Stimulated activated memory B cell treated with anti-CD40 and anti-IgM and Interleukin-4, amounts not matched to agents 10 μg/mL and 1 μg/mL and 100 μg/mL, for 72 hours (primary cell): ENCODE measurements around the gene MCM10.

Experiments used
- ATAC-seq: fragments of 150-1000 bp; cut with Tn5 transposase; 2 replicates; pipeline ENCODE4 v1.10.0; 2021
- H3K27ac Mint-ChIP-seq: one replicate; pipeline ENCODE4 v1.8.0; 2022; ENCODE audit warnings: mild to moderate bottlenecking, mixed read lengths
- H3K27me3 Mint-ChIP-seq: one replicate; pipeline ENCODE4 v1.8.0; 2022; ENCODE audit warnings: mixed read lengths
- H3K36me3 Mint-ChIP-seq: one replicate; pipeline ENCODE4 v1.8.0; 2022; ENCODE audit warnings: mixed read lengths
- H3K4me1 Mint-ChIP-seq: one replicate; pipeline ENCODE4 v1.8.0; 2022; ENCODE audit warnings: mixed read lengths
- H3K4me3 Mint-ChIP-seq: one replicate; pipeline ENCODE4 v1.8.0; 2022; ENCODE audit warnings: mild to moderate bottlenecking, moderate library complexity, mixed read lengths
- H3K9me3 Mint-ChIP-seq: one replicate; pipeline ENCODE4 v1.8.0; 2022; ENCODE audit warnings: mixed read lengths

MCM10 gene

DNA sequence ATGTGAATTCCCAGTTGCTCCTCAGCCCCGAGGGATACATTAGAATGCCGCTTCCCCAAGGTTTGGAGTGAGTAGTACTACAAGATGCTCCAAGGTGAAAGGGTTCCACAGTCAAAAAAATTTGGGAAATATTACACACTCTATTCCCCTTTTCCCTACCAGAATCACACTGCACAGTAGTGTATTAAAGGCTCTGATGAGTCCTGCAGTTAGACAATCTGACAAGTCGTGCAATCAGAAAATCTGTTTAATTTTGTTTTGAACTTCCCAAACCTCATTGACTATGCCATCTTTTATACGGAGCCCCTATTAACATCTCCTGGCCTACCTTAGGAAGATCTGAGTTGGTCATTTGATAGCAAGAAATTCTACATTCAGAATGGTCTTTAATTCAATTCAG lies 86.4 kb downstream of the MCM10 start:
- no peaks in the 10 kb centered on the region for H3K27me3 Mint-ChIP-seq
- H3K27ac Mint-ChIP-seq, result no peak overlapping the region
- ATAC-seq, result no peak
- H3K36me3 Mint-ChIP-seq, result no peaks in the 10 kb centered on the region
- no peaks in the 10 kb centered on the region for H3K9me3 Mint-ChIP-seq
- H3K4me1 Mint-ChIP-seq, result no peaks in the 10 kb centered on the region
- H3K4me3 Mint-ChIP-seq, result no peak overlapping the region

DNA sequence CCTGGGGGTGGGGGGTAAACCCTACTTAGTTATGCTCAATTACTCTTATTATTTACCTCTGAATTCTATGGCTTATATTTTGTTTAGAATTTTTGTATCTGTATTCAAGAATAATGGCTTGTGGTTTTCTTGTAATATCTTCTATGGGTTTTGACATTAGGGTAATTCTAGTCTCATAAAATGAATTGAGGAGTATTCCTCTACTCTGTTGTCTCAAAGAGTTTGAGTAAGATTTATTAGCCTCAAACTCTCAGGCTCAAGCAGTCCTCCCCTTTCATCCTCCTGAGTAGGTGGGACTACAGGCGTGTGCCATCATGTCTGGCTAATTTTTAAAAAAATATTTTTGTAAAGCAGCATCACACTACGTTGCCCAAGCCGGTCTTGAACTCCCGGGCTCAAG lies 92.4 kb downstream of the MCM10 start:
- Mint-ChIP-seq H3K27ac (no peak overlapping the region), H3K36me3 (no peaks in the 10 kb centered on the region), H3K27me3 (no peaks in the 10 kb centered on the region), H3K4me3 (no peak overlapping the region), H3K4me1 (no peaks in the 10 kb centered on the region), H3K9me3 (no peaks in the 10 kb centered on the region)
- no peak for ATAC-seq

DNA sequence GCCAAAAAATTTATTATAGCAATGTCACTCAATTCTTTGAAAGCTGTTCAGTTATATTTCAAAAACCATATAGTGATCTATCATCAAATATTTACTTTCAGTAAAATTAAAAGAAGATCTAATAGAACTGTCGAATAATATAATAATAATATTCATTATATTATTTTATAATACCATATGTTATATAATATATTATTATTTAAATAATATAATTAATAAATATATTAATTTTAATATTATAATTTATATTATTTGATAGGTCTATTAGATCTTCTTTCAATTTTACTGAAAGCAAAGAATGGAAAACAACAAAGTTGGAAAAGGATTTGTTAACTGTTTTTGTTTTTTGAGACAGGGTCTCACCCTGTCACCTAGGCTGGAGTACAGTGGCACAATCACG lies 95.3 kb downstream of the MCM10 start:
- no peak for ATAC-seq
- no peak overlapping the region for H3K4me3 Mint-ChIP-seq
- no peaks in the 10 kb centered on the region for H3K36me3 Mint-ChIP-seq

DNA sequence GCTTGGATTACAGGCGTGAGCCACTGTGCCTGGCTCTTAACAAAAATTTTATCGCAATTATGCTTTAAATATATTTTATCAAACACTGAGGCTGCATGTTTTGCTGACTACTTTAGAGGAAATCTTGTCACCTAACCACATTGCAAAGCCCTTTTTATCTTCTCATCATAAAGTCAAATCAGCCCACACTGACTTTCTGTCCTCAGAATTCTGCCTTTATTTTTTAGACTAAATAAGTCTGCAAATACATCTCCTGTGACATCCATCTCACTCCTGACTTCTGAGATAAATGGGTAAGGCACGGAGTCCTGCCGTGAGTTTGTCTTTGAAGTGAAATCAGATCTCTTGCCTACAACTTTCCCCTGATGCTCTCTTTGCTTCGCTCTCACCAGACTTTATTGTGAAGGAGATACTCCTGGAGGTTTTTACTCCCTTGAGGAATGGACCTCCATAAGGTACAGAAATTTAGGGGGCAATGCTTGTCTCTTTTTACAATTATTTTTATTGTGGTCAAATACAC lies 96.3 kb downstream of the MCM10 start:
- Mint-ChIP-seq H3K27ac (no peak overlapping the region), H3K9me3 (peaks cover 6% of the 10 kb centered on the region), H3K36me3 (no peaks in the 10 kb centered on the region)

More for the DNA sequence above, 95.3 kb downstream of the MCM10 start:
- no peaks in the 10 kb centered on the region for H3K27me3 Mint-ChIP-seq
- no peak overlapping the region for H3K27ac Mint-ChIP-seq
- no peaks in the 10 kb centered on the region for H3K4me1 Mint-ChIP-seq
- H3K9me3 Mint-ChIP-seq, result peaks cover 3% of the 10 kb centered on the region

More for the DNA sequence above, 96.3 kb downstream of the MCM10 start:
- no peak for ATAC-seq
- Mint-ChIP-seq H3K27me3 (peaks cover 9% of the 10 kb centered on the region), H3K4me1 (no peaks in the 10 kb centered on the region), H3K4me3 (no peak overlapping the region)
